Stimulated activated CD4-positive, alpha-beta T cell treated with anti-CD3 and anti-CD28 coated beads, TNF-alpha, amount 100 ng/mL, for 1 hour (primary cell): ENCODE results near the gene VILL.

Experiments used
- DNase-seq, 3 donors: peaks; one replicate each; pipeline ENCODE4 v3.0.0-alpha.2; 2020; ENCODE audit warnings: low read depth in 3 of 3, low spot score in 1 of 3

The VILL gene

DNA sequence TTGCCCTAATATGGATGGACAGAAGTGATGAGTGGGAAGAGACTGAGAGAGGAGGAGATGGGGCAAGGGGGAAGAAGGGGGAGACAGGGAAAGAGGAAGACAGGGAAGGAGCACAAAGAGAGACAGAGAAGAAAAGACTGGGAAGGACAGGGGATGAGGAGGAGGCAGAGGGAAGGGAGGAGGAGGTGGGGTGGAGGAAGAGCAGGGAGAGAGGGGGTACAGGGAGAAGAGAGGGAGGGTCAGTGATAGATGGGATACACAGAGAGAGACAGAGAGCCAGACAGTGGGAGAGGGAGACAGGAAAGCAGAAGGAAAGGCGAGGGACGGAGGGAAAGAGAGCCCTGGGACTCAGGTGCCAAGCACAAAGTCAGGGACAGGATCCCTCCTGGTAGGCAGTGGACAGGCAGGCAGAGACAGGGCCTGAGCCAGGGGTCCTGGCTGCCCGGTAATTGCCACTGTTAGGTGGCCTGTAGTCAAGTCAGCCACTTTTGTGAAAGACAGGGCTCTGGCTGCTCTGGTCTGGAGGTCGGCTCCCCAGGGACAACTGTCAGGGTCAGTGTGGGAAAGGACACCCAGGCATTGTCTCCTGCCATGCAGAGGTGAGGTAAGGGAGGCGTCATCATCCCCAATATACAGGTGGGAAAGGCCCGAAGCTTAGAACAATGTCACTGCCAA is 9.8 kb downstream of the VILL start:
- no peak for DNase-seq

DNA sequence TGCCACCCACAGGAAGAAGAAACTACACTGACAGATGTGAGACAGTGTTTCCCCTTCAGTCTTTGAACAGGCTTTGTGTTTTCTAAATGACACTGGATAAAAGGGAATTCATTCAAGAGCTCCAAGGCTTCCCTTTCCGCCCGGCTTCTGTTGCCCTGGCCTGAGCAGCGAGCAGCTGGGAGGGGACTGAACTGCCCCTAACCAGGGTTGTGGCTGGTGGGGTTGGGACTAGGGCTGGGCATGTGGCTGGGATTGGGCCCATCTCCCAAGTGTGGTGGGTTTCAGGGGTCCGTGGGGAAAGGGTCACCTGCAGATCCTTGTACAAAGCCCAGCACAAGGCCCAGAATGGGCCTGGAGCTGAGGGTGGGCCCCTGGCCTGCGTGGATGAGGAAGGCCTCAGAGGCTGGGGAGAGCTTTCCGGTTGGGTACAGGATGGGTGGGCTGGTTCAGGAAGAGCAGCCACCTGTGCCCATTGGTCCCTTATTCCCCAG is 10.4 kb downstream of the VILL start:
- no peak for DNase-seq

DNA sequence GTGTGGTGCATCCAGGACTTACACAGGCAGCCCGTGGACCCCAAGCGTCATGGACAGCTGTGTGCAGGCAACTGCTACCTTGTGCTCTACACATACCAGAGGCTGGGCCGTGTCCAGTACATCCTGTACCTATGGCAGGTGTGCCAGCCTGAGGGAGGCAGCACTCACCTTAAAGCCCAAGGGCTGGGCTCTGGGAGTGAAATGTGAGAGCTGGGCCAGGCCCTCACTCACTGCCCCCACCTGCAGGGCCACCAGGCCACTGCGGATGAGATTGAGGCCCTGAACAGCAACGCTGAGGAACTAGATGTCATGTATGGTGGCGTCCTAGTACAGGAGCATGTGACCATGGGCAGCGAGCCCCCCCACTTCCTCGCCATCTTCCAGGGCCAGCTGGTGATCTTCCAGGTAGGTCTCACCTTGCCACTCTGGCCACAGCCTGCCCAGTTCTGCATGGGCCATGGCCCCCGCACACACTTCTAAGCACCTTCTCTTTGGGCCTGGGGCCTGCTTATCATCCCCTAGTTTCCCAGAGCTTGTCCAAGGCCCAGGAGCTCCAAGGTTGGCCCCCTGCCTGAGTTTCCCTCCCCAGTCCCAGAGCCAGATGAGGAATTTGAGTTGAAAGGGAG is 11.0 kb downstream of the VILL start:
- no peak for DNase-seq

DNA sequence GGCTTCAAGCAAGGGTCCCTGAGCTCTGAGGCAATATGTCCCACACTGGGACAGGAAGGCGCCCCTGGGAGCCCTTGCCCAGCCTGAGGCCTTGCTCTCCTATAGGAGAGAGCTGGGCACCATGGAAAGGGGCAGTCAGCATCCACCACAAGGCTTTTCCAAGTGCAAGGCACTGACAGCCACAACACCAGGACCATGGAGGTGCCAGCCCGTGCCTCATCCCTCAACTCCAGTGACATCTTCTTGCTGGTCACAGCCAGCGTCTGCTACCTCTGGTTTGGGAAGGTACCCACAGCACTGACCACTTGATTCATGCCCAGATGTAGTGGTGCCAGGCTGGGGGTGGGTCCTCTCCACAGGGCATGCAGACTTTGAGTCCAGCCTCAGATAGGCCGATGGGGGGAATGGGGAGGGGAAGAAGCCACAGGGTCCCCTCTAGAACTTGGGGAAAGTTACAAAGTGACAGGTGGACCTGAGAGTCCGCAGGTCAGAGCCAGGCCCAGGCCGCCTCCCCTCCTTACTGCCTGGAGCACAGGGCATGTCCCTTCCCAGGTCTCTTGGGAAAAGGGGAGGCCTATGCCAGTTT is 11.8 kb downstream of the VILL start:
- no peak for DNase-seq

DNA sequence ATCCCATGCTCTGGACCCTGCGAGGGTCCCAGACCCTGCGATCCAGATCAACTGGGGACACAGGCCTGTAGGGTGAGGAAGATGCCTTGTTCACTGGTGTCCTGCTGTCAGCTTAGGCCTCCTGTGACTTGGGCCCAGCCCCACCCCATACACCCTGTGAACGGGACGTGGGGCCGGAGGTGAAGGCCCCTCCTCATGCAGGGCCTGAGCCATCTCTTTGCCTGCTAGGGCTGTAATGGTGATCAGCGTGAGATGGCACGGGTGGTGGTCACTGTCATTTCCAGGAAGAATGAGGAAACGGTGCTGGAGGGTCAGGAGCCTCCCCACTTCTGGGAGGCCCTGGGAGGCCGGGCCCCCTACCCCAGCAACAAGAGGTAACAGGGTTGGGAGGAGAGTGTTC is 12.4 kb downstream of the VILL start:
- DNase-seq, result no peak

DNA sequence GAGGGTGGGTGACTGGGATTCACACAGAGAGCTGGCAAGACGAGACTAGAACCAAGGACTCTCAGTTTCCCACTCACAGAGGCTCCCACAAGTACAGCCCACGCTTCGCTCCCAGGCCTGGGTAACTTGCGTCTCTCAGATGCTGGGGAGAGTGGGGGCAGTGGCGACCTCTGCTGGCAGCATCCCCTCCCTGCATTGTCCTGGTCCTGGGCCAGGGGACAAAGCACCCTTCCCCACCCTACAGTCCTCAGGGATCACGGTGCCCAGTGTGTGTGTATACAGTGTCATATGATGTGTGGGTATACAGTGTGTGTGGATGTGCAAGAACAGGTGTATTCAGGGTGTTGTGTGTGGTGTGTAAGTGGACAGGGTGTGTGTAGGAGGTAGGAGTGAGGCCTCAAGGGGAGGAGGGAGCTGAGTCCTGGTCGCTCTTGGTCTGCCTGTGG is 12.8 kb downstream of the VILL start:
- DNase-seq, result peak in 1 of 3 donors; percentile 49

DNA sequence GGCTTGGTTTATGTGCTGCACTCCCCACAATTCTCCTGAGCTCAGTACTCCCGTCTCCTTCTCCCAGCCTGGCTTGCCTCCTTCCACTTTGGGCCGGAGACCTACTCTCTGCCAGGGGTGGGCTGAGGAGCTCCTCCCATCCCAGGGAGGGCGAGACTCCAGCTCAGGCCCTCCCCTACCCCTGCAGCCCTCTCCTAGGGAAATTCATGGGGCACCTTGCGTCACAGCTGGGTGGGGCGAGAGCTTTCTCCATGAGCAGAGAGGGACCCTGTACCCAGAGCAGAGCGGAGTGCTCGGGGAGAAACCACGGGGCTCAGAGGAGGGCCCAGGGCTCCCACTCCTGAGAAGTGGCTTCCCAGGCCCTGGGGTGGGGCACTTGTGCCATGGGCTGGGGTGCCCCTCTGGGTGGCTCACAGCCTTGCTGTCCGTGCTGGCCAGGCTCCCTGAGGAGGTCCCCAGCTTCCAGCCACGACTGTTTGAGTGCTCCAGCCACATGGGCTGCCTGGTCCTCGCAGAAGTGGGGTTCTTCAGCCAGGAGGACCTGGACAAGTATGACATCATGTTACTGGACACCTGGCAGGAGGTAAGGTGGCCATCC is 13.3 kb downstream of the VILL start:
- no peak for DNase-seq

DNA sequence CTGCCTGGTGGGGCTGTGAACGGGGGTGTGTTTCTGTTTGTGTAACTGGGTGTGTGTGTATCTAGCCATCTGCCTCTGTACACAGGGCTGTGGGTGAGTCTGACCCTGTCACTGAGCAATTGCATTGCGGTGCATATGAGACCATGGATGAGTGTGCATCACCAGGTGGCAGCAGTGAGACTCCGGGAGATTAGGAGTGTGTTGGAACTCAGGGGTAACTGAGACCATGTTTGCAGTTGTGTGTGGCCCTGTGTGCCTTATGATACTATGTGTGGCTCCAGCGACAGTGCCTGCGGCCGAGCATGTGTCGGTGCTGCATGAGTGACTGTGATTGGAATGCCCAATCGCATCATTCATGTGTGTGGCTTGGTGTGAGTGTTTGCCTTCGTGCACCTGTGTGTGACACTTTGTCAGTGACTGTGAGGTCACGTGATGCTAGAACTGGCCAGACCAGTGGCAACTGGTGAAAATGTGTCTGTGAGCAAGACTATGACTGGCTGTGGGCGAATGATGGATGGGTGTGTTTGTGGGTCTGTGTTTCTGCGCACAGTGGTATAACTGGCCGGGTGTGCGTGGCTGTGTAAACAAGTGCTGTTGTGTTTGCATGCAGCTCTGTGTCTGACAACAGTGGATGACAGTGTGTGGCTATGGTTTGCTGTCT is 14.0 kb downstream of the VILL start:
- DNase-seq, result peak in 1 of 3 donors; percentile 34

DNA sequence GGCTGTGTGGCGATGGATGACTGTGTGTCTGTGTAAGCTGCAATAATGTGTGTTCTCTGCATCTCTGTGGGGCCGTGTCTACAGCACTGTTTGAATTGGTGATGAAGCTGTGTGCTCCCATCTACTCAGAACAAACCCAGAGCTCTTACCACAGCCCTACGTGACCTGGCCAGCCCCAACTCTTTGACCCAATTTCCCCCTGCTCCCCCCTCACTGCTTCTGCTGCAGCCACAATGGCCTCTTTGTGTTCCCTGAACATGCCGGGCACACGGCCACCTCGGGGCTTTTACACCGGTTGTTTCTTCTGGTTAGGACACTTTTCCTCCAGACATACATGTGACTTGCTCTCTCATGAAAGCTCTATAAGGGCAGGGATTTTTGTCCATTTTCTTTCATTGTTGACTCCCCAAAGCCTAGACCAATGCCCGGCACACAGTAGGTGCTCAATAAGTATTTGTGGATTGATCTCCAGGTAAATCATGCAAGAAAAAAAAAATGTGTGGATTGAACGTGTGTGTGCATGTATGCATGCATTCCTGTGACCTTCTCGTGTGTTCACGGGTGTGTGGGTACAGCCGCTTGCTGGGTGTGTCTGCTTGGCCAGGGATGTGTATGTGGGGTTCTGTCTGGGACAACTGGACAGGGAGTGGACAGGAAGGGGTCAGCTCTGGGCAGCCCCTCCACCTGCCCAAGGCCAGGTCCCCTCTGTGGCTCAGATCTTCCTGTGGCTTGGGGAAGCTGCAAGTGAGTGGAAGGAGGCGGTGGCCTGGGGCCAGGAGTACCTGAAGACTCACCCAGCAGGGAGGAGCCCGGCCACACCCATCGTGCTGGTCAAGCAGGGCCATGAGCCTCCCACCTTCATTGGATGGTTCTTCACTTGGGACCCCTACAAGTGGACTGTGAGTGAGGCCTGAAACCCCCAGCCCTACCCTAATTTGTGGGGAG is 14.8 kb downstream of the VILL start:
- no peak for DNase-seq

DNA sequence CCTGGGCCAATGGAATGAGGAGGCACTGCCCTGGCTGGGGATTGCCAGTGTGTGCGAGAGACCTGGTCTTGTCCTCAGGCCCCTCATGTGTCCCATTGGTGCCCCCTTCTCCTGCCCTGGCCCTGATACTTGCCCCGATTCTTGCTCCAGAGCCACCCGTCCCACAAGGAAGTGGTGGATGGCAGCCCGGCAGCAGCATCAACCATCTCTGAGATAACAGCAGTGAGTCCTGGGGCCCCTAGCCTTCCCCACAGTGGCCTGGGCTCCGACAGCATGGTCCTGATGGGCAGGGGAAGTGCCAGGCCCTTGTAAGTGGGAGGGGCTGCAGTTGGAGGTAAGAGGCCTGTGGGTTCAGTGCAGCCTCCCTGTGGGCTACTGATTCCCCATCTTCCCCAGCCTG is 15.4 kb downstream of the VILL start:
- no peak for DNase-seq

DNA sequence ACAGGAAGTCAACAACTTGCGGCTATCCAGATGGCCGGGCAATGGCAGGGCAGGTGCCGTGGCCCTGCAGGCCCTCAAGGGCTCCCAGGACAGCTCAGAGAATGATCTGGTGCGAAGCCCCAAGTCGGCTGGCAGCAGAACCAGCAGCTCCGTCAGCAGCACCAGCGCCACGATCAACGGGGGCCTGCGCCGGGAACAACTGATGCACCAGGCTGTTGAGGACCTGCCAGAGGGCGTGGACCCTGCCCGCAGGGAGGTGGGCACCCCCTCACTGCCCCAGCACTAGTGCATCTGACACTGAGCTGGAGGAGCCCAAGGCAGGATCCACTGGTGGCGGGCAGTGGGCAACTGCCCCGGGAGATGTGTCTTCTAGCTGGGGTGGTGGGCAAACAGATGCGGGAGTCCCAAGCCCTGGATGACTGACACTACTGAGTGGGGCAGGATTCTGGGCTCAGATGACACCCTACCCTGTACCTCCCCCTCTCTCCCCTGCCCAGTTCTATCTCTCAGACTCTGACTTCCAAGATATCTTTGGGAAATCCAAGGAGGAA is 15.9 kb downstream of the VILL start:
- no peak for DNase-seq

DNA sequence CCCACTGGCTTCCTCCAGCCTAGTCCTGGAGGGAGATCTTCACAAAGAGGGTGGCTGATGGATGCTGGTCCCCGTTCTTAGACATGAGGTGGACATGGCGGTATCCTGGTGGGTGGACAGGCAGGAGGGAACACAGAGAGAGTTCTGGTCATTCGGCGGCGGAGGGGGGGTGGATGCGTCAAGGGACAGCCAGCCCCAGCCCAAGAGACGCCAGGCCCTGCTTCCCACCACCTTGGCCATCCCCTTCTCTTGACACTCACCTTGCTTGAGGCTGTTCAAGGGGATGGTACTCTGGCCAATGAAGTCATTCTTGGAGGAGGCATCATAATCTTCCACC is 17.1 kb downstream of the VILL start:
- DNase-seq, result no peak

DNA sequence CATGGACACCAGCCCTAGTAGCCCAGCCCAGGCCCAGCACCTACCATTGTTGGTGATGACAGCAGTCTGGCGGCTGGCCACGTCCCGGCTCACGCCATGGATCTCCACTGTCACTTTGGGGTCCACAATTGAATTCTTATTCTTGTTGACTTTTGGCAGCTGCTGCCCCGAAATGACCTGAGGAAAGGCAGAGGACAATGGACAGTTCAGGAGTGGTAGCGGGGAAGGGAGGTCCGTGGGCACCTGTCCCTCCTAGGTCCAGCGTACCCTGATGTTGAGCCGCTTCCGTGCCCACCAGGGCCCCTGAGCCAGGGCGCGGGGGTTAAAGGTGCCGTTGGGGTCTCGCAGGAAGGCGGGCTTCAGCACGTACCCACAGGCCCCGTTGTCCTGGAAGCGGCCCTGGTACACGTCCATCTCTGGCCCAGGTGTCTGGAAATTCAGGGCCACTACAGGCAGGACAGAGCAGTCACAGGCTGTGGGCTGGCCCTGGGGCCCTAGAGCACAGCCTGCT is 17.7 kb downstream of the VILL start:
- DNase-seq, result no peak

DNA sequence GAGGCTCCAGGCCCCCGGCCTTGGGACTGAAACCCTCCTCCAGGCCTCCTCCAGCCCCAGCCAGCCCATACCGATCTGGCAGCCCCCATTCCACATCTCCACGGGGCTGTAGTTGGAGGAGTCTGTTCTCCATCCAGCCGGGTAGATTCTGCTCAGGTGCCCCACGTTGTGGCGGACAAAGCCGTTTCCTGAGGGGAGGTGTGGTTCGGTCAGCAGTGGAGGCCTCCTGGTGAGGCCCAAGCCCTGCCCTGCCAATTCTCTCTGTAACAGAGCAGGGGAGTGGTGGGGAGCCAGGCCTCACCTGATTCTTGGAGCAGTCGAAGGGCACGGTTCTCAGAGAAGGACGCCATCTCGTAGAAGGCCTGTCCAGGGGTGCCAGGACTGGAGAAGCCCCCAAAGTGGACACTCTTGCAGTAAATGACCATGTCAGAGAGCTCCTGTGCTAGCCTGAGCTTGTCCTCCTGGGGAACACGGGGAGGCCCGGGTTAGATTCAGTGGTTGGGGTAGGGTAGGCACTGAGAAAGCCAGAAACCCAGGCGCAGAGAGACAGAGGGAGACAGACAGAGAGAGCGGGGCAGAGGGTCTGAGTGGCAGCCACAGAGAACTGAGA is 18.5 kb downstream of the VILL start:
- DNase-seq, result no peak

DNA sequence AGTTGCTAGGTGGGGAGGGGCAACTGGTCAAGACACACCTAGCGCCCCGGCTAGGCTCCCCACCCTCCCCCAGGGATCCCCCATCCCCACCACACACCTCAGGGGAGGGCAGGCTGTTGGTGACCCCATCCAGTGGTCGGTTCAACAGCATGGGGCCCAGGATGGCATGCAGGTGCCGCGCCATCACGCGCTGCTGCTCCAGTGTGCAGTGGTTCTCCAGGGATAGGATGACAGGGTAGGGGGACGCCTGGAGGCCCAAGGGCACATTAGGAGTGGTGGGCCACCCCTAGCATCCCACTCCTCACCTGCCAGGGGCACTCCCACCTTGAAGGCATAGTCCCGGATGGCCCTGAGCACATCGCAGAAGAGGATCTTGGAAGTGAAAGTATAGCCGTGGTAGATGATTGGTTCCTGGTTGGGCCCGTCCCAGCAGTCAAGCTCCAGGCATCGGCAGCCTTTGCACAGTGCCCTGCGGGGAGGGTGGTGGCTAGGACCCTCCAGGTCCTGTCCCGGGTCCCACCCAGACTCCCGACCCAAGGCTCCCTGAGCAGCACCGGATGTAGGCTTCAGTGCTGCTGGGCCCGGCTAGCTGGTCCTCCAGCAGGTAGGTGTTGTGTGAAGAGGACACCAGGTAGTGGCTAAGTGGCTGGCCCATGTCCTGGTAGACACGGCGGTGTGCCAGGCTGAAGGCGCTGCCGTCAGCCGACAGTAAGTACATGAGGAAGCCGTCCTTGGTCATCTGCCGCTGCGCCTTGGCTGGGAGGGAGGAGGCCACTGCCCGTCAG is 19.4 kb downstream of the VILL start:
- no peak for DNase-seq

DNA sequence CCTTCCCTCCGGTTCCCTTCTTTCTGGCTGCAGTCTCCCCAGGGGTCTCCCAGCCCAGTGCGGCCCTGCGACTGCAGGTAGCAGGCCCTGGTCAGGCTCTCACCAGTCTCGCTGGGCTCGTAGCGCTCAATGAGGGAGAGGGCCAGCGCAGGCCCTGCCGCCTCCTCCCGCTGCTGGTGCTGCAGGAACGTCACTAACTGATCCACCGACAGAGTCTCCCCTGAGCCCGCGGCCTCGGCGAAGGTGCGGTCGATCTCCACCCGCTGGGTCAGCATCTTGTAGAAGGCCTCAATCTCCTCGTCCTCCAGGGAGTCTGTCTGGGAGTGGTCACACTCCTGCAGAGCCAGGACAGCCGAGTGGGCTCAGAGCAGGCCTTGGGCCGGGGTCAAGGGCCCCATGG is 20.5 kb downstream of the VILL start:
- DNase-seq, result no peak

DNA sequence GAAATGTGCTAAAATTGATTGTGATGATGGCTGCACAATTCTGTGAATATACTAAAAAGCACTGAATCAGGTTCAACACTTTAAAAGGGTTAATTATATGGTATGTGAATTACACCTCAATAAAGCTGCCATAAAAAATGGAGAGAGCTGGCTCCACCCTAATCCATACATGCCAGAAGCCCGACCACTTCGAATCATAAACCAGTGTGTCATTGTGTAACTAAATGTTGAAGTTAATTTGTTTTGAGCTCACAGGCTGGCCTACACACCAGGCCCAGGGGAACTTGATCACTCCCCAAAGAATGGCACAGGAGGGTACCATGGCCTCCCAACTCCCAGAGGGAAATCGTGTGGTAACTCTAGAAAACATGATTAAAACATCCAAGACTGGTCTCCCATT is 24.9 kb downstream of the VILL start:
- DNase-seq, result no peak

DNA sequence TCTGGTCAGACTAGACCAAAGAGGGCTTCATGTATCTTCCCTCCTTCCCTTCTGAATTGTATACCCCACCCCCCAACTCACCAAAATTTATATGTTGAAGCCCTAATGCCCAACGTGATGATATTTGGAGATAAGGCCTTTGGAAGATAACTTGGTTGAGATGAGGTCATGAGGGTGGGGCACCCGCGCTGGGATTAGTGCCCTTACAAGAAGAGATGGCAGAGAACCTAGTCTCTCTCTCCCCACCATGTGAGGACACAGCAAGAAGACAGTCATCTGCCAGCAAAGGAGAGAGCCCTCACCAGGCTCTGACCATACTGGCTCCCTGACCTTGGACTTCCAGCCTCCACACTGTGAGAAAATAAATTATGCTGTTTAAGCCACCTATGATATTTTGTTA is 25.4 kb downstream of the VILL start:
- DNase-seq, result no peak

DNA sequence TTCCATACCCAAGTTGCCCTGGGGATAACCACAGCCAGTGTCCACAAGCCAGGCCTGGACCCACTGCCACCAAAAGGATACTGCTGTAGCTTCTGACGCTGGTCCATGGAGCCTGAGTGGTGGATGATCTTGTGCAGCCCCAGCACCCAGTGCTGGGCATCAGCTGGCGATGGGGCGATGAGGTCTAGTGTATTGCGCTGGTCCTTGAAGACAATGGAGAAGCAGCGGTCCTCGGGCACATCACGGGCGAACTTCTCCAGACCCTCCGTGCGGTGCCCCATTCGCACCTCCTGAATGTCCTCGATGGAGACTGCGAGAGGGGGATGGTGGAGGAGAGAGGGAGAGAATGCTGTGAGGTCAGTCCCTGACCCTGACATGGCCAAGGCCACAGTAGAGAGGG is 25.8 kb downstream of the VILL start:
- DNase-seq, result no peak
